ENCODE measurements around the gene PLA2R1.

- TF ChIP-seq CTCF (IDR thresholded peaks at IDR 0.05; ENCODE audit: poor library complexity, severe bottlenecking) (no peak), POLR2AphosphoS5 (IDR thresholded peaks at IDR 0.05) (no peak), TAF1 (IDR thresholded peaks at IDR 0.05; ENCODE audit: low read depth) (no peak), MXI1 (conservative IDR thresholded peaks at IDR 0.05; ENCODE audit: poor library complexity, severe bottlenecking) (no peak), RAD21 (conservative IDR thresholded peaks at IDR 0.05) (no peak)
- TF ChIP-seq, protein P1, sequence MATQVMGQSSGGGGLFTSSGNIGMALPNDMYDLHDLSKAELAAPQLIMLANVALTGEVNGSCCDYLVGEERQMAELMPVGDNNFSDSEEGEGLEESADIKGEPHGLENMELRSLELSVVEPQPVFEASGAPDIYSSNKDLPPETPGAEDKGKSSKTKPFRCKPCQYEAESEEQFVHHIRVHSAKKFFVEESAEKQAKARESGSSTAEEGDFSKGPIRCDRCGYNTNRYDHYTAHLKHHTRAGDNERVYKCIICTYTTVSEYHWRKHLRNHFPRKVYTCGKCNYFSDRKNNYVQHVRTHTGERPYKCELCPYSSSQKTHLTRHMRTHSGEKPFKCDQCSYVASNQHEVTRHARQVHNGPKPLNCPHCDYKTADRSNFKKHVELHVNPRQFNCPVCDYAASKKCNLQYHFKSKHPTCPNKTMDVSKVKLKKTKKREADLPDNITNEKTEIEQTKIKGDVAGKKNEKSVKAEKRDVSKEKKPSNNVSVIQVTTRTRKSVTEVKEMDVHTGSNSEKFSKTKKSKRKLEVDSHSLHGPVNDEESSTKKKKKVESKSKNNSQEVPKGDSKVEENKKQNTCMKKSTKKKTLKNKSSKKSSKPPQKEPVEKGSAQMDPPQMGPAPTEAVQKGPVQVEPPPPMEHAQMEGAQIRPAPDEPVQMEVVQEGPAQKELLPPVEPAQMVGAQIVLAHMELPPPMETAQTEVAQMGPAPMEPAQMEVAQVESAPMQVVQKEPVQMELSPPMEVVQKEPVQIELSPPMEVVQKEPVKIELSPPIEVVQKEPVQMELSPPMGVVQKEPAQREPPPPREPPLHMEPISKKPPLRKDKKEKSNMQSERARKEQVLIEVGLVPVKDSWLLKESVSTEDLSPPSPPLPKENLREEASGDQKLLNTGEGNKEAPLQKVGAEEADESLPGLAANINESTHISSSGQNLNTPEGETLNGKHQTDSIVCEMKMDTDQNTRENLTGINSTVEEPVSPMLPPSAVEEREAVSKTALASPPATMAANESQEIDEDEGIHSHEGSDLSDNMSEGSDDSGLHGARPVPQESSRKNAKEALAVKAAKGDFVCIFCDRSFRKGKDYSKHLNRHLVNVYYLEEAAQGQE (IDR thresholded peaks at IDR 0.05; ENCODE audit: borderline replicate concordance): no peak
Measured at GRCh38 chr2:160073284-160073888, 11.0 kb upstream of the PLA2R1 start.

All from neural cell (in vitro differentiated cells).